HEK293T (cell line): ENCODE data around the gene SH2D3C.

Experiments
- ARNT ChIP-seq: fragments of 450-650 bp; IDR thresholded peaks from 2 replicates; pipeline ENCODE4 v1.6.1; 2017; ENCODE audit warnings: mild to moderate bottlenecking
- BHLHE40 ChIP-seq: fragments of 450-650 bp; IDR thresholded peaks from 2 replicates; pipeline ENCODE4 v1.6.1; 2016; ENCODE audit warnings: mild to moderate bottlenecking, moderate library complexity, borderline replicate concordance
- ELF4 ChIP-seq: fragments of 450-650 bp; IDR thresholded peaks from 2 replicates; pipeline ENCODE4 v1.6.1; 2017; ENCODE audit warnings: antibody characterized with exemption
- FOXA1 ChIP-seq: fragments of 450-650 bp; IDR thresholded peaks from 2 replicates; pipeline ENCODE4 v1.6.1; 2016; ENCODE audit warnings: mild to moderate bottlenecking
- FOXM1 ChIP-seq: fragments of 450-650 bp; IDR thresholded peaks from 2 replicates; pipeline ENCODE4 v1.6.1; 2017; ENCODE audit warnings: mild to moderate bottlenecking, borderline replicate concordance
- HDGF ChIP-seq: fragments of 450-650 bp; IDR thresholded peaks from 2 replicates; pipeline ENCODE4 v1.6.1; 2017; ENCODE audit warnings: antibody characterized with exemption, borderline replicate concordance
- LEF1 ChIP-seq: fragments of 450-650 bp; IDR thresholded peaks from 2 replicates; pipeline ENCODE4 v1.6.1; 2017; ENCODE audit warnings: mild to moderate bottlenecking, borderline replicate concordance
- SP1 ChIP-seq: fragments of 450-650 bp; IDR thresholded peaks from 2 replicates; pipeline ENCODE4 v1.6.1; 2017
- SUZ12 ChIP-seq: fragments of 450-650 bp; IDR thresholded peaks from 2 replicates; pipeline ENCODE4 v1.6.1; 2016; ENCODE audit warnings: mild to moderate bottlenecking
- TARDBP ChIP-seq: fragments of 450-650 bp; IDR thresholded peaks from 2 replicates; pipeline ENCODE4 v1.6.1; 2016
- ZNF384 ChIP-seq: fragments of 450-650 bp; IDR thresholded peaks from 2 replicates; pipeline ENCODE4 v1.6.1; 2016

DNA sequence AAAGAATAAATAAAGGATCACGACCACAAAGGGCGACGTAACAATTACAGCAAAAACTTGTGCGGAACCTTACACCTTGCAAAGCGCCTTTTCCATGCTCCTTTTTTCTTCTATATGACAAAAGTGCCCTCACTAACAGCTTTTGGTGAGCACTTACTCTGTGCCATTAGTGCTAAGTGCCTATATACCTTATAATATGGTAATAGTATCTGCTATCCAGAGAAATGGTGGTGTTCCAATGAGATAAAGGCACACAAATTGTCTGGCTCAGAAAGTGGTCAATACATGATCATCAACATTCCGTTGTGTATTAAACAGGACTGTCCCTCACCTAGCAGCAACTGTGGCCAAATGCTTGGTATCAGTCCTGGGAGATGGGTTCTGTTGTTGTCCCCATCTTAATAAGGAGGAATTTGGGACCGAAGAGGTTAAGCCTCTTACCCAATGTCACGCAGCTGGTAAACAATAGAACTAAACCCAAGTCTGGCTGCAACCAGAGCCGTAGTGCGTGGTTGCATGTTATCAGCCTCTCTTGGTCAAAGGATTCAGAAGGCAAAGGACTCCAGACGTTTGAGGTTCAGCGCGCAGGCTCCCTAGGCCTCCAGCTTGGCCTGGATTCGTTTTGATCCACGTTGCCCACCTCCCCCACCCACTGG is 42.8 kb downstream of the SH2D3C start:
- TF ChIP-seq TARDBP (no peak), SP1 (no peak), ELF4 (no peak), ZNF384 (no peak), LEF1 (no peak), BHLHE40 (no peak), FOXM1 (no peak), SUZ12 (no peak), HDGF (no peak), FOXA1 (no peak), ARNT (no peak)
